ENCODE measurements around the gene CLMP.
"Not testable (repeated sequence)": the region's sequence is repeated elsewhere in the genome, so short reads cannot be mapped to it uniquely, and the experiment has no call there.

Gene CLMP

DNA sequence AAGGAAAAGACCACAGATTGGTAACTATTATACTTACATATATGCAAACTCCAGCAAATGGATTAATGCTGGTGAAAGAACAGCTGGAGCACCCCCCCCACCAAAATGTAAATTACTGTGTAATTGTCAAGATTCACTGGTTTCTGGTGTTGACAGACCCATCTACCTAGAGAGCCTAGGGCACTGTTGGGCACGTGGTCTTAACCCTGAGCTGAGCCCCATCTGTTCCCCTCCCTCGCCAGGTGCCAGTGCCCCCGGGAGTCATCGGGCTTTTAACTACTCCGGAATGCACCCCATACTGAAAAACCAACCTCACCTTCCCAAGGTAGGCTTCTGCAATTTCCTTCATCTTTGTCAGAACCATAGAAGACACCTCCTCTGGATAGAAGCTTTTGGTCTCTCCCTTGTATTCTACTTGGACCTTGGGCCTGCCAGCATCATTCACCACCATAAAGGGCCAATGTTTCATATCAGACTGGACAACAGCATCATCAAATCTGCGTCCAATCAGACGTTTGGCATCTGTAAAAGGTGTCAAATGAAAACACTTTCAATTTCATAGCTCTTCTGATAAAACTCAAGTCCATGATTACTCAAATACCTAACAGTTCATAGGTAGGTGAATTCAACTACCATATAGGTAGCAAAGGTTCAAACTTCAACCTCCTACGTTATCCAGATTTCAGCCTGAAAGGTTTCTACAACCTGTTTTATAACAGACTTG, 134.6 kb downstream of the CLMP start:
- TF ChIP-seq, protein P1, sequence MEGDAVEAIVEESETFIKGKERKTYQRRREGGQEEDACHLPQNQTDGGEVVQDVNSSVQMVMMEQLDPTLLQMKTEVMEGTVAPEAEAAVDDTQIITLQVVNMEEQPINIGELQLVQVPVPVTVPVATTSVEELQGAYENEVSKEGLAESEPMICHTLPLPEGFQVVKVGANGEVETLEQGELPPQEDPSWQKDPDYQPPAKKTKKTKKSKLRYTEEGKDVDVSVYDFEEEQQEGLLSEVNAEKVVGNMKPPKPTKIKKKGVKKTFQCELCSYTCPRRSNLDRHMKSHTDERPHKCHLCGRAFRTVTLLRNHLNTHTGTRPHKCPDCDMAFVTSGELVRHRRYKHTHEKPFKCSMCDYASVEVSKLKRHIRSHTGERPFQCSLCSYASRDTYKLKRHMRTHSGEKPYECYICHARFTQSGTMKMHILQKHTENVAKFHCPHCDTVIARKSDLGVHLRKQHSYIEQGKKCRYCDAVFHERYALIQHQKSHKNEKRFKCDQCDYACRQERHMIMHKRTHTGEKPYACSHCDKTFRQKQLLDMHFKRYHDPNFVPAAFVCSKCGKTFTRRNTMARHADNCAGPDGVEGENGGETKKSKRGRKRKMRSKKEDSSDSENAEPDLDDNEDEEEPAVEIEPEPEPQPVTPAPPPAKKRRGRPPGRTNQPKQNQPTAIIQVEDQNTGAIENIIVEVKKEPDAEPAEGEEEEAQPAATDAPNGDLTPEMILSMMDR (IDR thresholded peaks at IDR 0.05; ENCODE audit: insufficient read depth, low read depth, low read length, missing control alignments) = no peak
- no peak for DNase-seq (ENCODE audit: low read depth)

DNA sequence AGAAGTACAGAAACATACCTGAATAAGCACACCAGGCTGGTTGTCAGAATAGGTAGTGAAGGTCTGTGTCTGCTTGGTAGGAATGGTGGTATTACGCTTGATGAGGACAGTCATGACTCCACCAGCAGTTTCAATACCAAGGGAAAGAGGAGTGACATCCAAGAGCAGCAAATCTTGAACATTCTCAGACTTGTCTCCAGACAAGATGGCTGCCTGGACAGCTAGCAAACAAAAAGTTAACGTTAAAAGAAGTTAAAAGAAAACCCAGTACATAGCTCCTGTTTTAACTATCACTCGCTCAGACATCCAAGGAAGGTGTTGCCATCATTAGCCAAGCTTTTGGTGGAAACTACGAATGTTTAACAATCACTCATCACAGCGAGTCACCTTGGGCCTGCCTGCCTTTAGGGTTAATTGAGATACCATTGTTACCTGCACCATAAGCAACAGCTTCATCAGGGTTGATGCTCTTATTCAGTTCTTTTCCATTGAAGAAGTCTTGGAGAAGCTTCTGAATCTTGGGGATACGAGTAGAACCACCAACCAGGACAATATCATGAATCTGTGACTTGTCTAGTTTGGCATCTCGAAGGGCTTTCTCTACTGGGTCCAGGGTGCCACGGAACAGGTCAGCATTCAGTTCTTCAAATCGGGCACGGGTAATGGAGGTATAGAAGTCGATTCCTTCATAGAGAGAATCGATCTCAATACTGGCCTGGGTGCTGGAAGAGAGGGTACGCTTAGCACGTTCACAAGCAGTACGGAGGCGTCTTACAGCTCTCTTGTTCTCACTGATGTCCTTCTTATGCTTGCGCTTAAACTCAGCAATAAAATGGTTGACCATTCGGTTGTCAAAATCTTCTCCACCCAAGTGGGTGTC, 135.8 kb downstream of the CLMP start:
- peak overlapping the region; percentile 89 for H3K4me3 ChIP-seq (ENCODE audit: low read depth, low read length)
- not testable (repeated sequence) for DNase-seq (ENCODE audit: low read depth)

More for the DNA sequence above, 134.6 kb downstream of the CLMP start:
- H3K4me3 ChIP-seq (ENCODE audit: low read depth, low read length) = peak overlapping the region; percentile 89

DNA sequence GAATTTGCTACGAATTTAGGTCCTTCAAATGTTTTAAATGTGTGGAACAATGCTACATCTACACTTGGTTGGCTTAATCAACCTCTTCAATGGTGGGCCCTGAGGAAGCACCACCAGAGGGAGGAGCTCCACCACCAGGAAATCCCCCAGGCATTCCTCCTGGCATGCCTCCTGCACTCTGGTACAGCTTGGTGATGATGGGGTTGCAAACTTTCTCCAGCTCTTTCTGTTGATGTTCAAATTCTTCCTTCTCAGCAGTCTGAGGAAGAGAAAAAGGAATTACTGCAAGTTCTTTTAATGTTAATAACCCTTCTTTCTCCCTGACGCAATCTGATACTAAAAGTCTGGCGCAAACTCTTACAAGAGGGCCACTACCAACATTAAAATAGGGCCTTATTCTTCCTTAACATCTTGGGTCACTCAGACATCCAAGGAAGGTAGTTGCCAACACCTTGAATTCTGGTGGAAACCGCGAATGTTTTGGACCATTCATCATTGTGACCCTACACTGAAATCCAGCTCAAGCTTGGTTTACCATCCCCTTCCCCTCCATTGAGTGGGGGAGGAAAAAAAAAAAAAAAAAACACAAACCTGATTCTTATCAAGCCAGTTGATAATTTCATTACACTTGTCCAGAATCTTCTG, 137.3 kb downstream of the CLMP start:
- TF ChIP-seq, protein P1 (IDR thresholded peaks at IDR 0.05; ENCODE audit: insufficient read depth, low read depth, low read length, missing control alignments) = no peak
- H3K4me3 ChIP-seq (ENCODE audit: low read depth, low read length) = no peak overlapping the region
- no peak for DNase-seq (ENCODE audit: low read depth)

DNA sequence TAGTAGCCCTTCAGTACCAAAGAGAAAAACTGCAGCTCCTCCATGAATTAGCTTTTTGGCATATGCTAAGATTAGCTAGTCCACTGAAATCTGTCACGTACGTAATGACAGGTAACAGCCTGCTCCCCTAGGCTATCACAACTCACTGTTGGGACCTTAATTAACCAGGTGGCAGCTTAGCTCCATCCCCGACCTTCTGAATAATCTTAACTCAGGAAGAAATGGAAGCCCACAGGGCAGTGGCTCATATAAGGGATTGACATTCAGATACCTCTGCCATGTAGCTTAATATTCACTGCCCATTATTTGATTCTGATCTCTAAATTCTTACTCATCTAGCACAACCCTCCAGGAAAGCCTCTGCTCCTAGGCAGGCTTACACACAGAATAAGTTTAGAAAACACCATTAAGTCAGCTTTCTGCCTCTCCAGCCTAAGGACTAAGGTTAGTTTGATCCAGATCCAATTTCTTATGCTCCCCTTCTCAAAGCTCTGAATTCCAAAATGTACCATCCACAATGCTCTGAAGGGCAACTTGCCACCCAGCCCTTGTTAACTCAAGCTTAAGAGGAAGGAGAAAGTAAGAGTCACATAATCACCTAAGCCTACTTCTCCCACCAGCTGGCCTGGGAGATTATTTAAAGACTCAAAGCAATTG, 138.1 kb downstream of the CLMP start:
- TF ChIP-seq, protein P1 (IDR thresholded peaks at IDR 0.05; ENCODE audit: insufficient read depth, low read depth, low read length, missing control alignments) = no peak
- H3K4me3 ChIP-seq (ENCODE audit: low read depth, low read length) = no peak overlapping the region
- no peak for DNase-seq (ENCODE audit: low read depth)

DNA sequence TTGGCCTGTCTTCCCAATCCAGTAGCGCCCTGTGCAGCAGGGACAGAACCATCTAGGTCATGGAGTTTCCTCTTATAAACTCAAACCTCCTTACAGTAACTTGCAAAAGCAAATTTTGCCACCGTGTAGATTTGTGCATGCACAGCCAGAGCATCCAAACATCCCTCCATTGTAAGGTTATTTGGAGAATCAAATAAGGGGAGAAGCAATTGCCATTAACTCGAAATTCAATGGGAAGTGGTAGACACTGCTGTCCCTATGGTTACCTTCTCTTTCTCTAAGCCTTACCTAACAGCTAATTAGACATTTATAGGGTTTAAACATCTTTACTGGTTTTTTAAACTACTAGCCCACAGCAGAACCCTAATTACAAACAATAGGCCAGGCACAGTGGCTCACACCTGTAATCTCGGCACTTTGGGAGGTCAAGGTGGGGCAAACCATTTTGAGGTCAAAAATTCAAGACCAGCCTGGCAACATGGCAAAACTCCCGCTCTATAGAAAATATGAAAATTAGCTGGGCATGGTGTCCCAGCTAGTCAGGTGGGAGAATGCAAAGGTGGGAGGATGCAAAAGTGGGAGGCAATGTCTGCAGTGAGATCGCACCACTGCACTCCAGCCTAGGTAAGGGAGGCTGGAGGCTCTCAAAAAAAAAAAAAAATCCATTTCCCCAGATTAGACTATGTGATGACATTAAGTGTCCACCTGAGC, 139.7 kb downstream of the CLMP start:
- H3K4me3 ChIP-seq (ENCODE audit: low read depth, low read length) = no peak overlapping the region
- DNase-seq (ENCODE audit: low read depth) = peak; percentile 42
- TF ChIP-seq, protein P1 (IDR thresholded peaks at IDR 0.05; ENCODE audit: insufficient read depth, low read depth, low read length, missing control alignments) = no peak

DNA sequence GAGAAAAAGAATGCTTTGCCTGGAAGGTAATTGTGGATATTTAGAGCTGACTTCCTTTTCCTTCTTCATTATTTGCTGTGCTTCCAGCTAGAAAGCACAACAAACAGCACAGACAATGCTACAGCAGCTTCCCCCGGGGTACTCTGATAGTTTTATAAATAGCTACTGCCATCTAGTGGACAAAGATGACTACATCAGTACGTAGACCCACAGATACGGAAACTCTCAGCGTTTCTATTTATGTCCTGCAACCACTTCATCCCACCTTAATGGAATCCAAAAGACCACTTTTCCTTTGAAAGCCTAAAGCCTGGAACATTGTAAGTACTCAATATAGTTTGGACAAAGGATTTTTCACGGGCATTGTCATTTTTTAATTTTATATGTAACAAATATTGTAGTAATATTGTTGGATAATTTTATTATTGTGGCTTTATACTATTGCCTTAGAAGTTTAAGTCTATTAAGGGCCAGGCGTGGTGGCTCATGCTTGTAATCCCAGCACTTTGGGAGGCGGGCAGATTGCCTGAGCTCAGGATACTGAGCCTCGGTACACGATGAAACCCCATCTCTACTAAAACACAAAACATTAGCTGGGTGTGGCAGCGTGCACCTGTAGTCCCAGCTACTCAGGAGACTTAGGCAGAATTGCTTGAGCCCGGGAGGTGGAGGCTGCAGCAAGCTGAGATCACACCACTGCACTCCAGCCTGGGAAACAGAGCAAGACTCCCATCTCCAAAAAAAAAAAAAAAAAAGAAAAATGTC, 140.6 kb downstream of the CLMP start:
- TF ChIP-seq, protein P1 (IDR thresholded peaks at IDR 0.05; ENCODE audit: insufficient read depth, low read depth, low read length, missing control alignments) = peak; percentile 54
- DNase-seq (ENCODE audit: low read depth) = peak; percentile 80
- no peak overlapping the region for H3K4me3 ChIP-seq (ENCODE audit: low read depth, low read length)
